ENCODE measurements around the gene HFE. TPM values are rescaled to one million over a fixed set of nuclear protein-coding genes. Genes with fewer than 3 reads are reported as not detected.

The HFE gene
- polyA plus RNA-seq, 1 donor from 2014 or later: 7.2 TPM

Other genes starting within 250 kb of the HFE start
- gene SLC17A3, start 213.2 kb upstream of the HFE start, polyA plus RNA-seq: not detected
- not detected for gene SLC17A2, start 156.7 kb upstream of the HFE start, polyA plus RNA-seq
- gene TRIM38, start 124.6 kb upstream of the HFE start, polyA plus RNA-seq: 23.7 TPM

All from IgD-negative memory B cell (primary cell).